Body of pancreas (tissue), 4 donors: ENCODE data around the gene IRAG1. TPM values are rescaled to one million over a fixed set of nuclear protein-coding genes. Genes with fewer than 3 reads are reported as not detected.

Experiments
- ATAC-seq: fragments of 150-250 bp; one replicate; pipeline ENCODE4 v1.9.1; 2016
- DNase-seq, 4 donors: peaks; one replicate each; pipeline ENCODE4 v3.0.0-alpha.2; 2019
- H3K27ac ChIP-seq, 4 donors: fragments of 200-600 bp; sonication (generic); 1 replicate in 3 of 4; 2 replicates in 1 of 4; pipeline versions ENCODE4 v1.5.1 to v1.6.1; 2016 to 2019; ENCODE audit warnings: mild to moderate bottlenecking in 1 of 4, mixed read lengths in 1 of 4, moderate library complexity in 1 of 4
- H3K27me3 ChIP-seq, 2 donors: fragments of 200-600 bp; sonication (generic); one replicate each; pipeline ENCODE4 v1.6.0; 2016; ENCODE audit warnings: mild to moderate bottlenecking in 1 of 2
- H3K36me3 ChIP-seq, 2 donors: fragments of 200-600 bp; sonication (generic); replicated peaks in 1 of 2; 2 replicates each; pipeline ENCODE4 v1.5.1; 2016; ENCODE audit warnings: low read depth in 2 of 2; ENCODE audit not compliant: insufficient read depth in 1 of 2
- H3K4me1 ChIP-seq: fragments of 200-600 bp; sonication (generic); one replicate; pipeline ENCODE4 v1.6.0; 2016
- H3K4me3 ChIP-seq, 2 donors: fragments of 200-600 bp; sonication (generic); 1 replicate in 1 of 2; 2 replicates in 1 of 2; pipeline ENCODE4 v1.5.1; 2016 to 2019
- H3K9me3 ChIP-seq, 3 donors: fragments of 200-600 bp; sonication (generic); 1 replicate in 2 of 3; 2 replicates in 1 of 3; pipeline ENCODE4 v1.5.1; 2016
- CTCF ChIP-seq, 7 experiments: fragments of 450-650 bp in 4 of 7; fragments of 200-600 bp in 3 of 7; sonication (generic) in 3 of 7; IDR thresholded peaks; one replicate each; pipeline ENCODE4 v1.5.1; 2016 to 2019; ENCODE audit warnings: antibody characterized with exemption in 7 of 7
- POLR2A ChIP-seq, 3 donors: fragments of 450-650 bp; IDR thresholded peaks; one replicate each; pipeline ENCODE4 v1.6.1; 2016; ENCODE audit warnings: antibody characterized with exemption in 3 of 3, mild to moderate bottlenecking in 2 of 3
- WGBS, 2 donors: methylation state at CpG; one replicate each; pipeline ENCODE4 v1.1.5; 2017; 5-methylcytosine and 5-hydroxymethylcytosine counted together
- intact Hi-C: fragments of 100-400 bp; cut with DNase I; formaldehyde crosslinking; loops from one replicate; pipeline ENCODE4 v1.15.1; 2023
- total RNA-seq, 2 donors: library from RNA; depleted of rRNA; stranded (reverse); fragments of >200 nt; gene quantifications; one replicate each; pipeline ENCODE4 v1.1.0, GENCODE V29; 2016

The IRAG1 gene
- total RNA-seq, 2 donors from 2014 or later: 1.6 to 10.1 TPM

- no peak for TF ChIP-seq POLR2A (IDR thresholded peaks at IDR 0.05)
- H3K9me3 ChIP-seq: no peaks in the 10 kb centered on the region
- WGBS, 2 donors: 54 to 75% methylated on average over 1 of the region's 1 CpG
- no peak overlapping the region for H3K4me3 ChIP-seq
- H3K4me1 ChIP-seq: peaks cover 5% of the 10 kb centered on the region
- ATAC-seq (no peak), DNase-seq (no peak)
- H3K27ac ChIP-seq: no peak overlapping the region
- intact Hi-C loops: loop anchor here (10.0 kb wide), 1 partner anchor 250 kb away; no protein-coding TSS in a partner anchor
- no peaks in the 10 kb centered on the region for H3K27me3 ChIP-seq
- no peaks in the 10 kb centered on the region for H3K36me3 ChIP-seq
Observed at GRCh38 chr11:10654811-10655150, 38.8 kb downstream of the IRAG1 start.

- intact Hi-C loops: loop anchor here (10.0 kb wide), 1 partner anchor 249 kb away; no protein-coding TSS in a partner anchor
- Histone ChIP-seq H3K9me3 (no peaks in the 10 kb centered on the region), H3K4me3 (no peak overlapping the region), H3K36me3 (no peaks in the 10 kb centered on the region), H3K27ac (no peak overlapping the region), H3K4me1 (peaks cover 5% of the 10 kb centered on the region), H3K27me3 (no peaks in the 10 kb centered on the region)
- DNase-seq (peak in 3 of 4 donors; percentile 27 to 47 (median 38)), ATAC-seq (peak; percentile 80)
- WGBS, 2 donors: 45 to 51% methylated on average over 4 of the region's 4 CpGs
- TF ChIP-seq CTCF (IDR thresholded peaks at IDR 0.05) (peak; percentile 41 to 80 (median 67)), POLR2A (IDR thresholded peaks at IDR 0.05) (no peak)
Observed at GRCh38 chr11:10653946-10654810, 39.4 kb downstream of the IRAG1 start.

- peaks cover 4% of the 10 kb centered on the region for H3K4me1 ChIP-seq
- no peak for ATAC-seq
- H3K9me3 ChIP-seq: no peaks in the 10 kb centered on the region
- no peak for TF ChIP-seq POLR2A (IDR thresholded peaks at IDR 0.05)
- TF ChIP-seq CTCF (IDR thresholded peaks at IDR 0.05): no peak
- no peaks in the 10 kb centered on the region for H3K27me3 ChIP-seq
- no peak overlapping the region for H3K27ac ChIP-seq
- intact Hi-C loops: loop anchor here (10.0 kb wide), 1 partner anchor 248 kb away; no protein-coding TSS in a partner anchor
- no peak overlapping the region for H3K4me3 ChIP-seq
- no peaks in the 10 kb centered on the region for H3K36me3 ChIP-seq
- 83 to 86% methylated on average over 2 of the region's 2 CpGs for WGBS, 2 donors
- no peak for DNase-seq
Observed at GRCh38 chr11:10653261-10653660, 40.3 kb downstream of the IRAG1 start.

GRCh38 chr11:10651656-10652361, 41.7 kb downstream of the IRAG1 start:
- 68 to 77% methylated on average over 6 to 14 of the region's 15 CpGs for WGBS, 2 donors
- ATAC-seq (no peak), DNase-seq (no peak)
- Histone ChIP-seq H3K4me3 (no peak overlapping the region), H3K27me3 (no peaks in the 10 kb centered on the region), H3K4me1 (no peaks in the 10 kb centered on the region), H3K27ac (no peak overlapping the region), H3K9me3 (no peaks in the 10 kb centered on the region), H3K36me3 (no peaks in the 10 kb centered on the region)
- intact Hi-C loops: loop anchor here (10.0 kb wide), 1 partner anchor 247 kb away; no protein-coding TSS in a partner anchor
- TF ChIP-seq CTCF (IDR thresholded peaks at IDR 0.05): no peak
- TF ChIP-seq POLR2A (IDR thresholded peaks at IDR 0.05): no peak

GRCh38 chr11:10650630-10651029, 42.9 kb downstream of the IRAG1 start:
- DNase-seq (no peak), ATAC-seq (no peak)
- no peak overlapping the region for H3K4me3 ChIP-seq
- intact Hi-C loops: loop anchor here (10.0 kb wide), 1 partner anchor 246 kb away; no protein-coding TSS in a partner anchor
- no peaks in the 10 kb centered on the region for H3K27me3 ChIP-seq
- H3K36me3 ChIP-seq: no peaks in the 10 kb centered on the region
- no peak overlapping the region for H3K27ac ChIP-seq
- no peaks in the 10 kb centered on the region for H3K9me3 ChIP-seq
- no peak for TF ChIP-seq POLR2A (IDR thresholded peaks at IDR 0.05)
- TF ChIP-seq CTCF (IDR thresholded peaks at IDR 0.05): no peak
- WGBS, 2 donors: 44 to 75% methylated on average over 2 of the region's 2 CpGs
- no peaks in the 10 kb centered on the region for H3K4me1 ChIP-seq
